ENCODE data around the gene ANKRA2. TPM values are rescaled to one million over a fixed set of nuclear protein-coding genes. Genes with fewer than 3 reads are reported as not detected.
A peak's percentile ranks its signal among the peaks of the same experiment; 100 is the strongest.

Gene ANKRA2
- total RNA-seq, 2 donors from 2014 or later, result 17.5 to 18.3 TPM

- H3K4me1 ChIP-seq, result peaks cover 8% of the 10 kb centered on the region
- intact Hi-C loops (cut with DNase I), result no loop called here
- no peaks in the 10 kb centered on the region for H3K9me3 ChIP-seq
- no peaks in the 10 kb centered on the region for H3K27me3 ChIP-seq
- H3K27ac ChIP-seq, result peak overlapping the region; percentile 43
- TF ChIP-seq CTCF (IDR thresholded peaks at IDR 0.05), result no peak
- peak overlapping the region in 1 of 2 donors; percentile 35 for H3K9ac ChIP-seq (ENCODE audit: low read depth in 2 of 2, low read length in 2 of 2)
- no peak overlapping the region for H3K4me3 ChIP-seq
- no peaks in the 10 kb centered on the region for H3K36me3 ChIP-seq
- DNase-seq, result peak; percentile 88
Observed at GRCh38 chr5:73544429-73545402, 20.7 kb downstream of the ANKRA2 start.

- peak overlapping the region; percentile 76 for H3K27ac ChIP-seq
- peaks cover 8% of the 10 kb centered on the region for H3K4me1 ChIP-seq
- intact Hi-C loops (cut with DNase I), result no loop called here
- H3K36me3 ChIP-seq, result no peaks in the 10 kb centered on the region
- no peak for DNase-seq
- H3K9ac ChIP-seq (ENCODE audit: low read depth in 2 of 2, low read length in 2 of 2), result peak overlapping the region in 1 of 2 donors; percentile 19
- H3K4me3 ChIP-seq, result no peak overlapping the region
- H3K9me3 ChIP-seq, result no peaks in the 10 kb centered on the region
- no peaks in the 10 kb centered on the region for H3K27me3 ChIP-seq
- TF ChIP-seq CTCF (IDR thresholded peaks at IDR 0.05), result no peak
Observed at GRCh38 chr5:73542020-73542419, 23.4 kb downstream of the ANKRA2 start.

GRCh38 chr5:73540192-73540591, 25.2 kb downstream of the ANKRA2 start:
- DNase-seq, result no peak
- intact Hi-C loops (cut with DNase I), result no loop called here
- Histone ChIP-seq H3K36me3 (no peaks in the 10 kb centered on the region), H3K4me3 (no peak overlapping the region), H3K27ac (no peak overlapping the region), H3K9ac (ENCODE audit: low read depth in 2 of 2, low read length in 2 of 2) (no peak overlapping the region), H3K9me3 (no peaks in the 10 kb centered on the region), H3K27me3 (no peaks in the 10 kb centered on the region), H3K4me1 (peaks cover 8% of the 10 kb centered on the region)
- no peak for TF ChIP-seq CTCF (IDR thresholded peaks at IDR 0.05)

GRCh38 chr5:73539730-73540129, 25.7 kb downstream of the ANKRA2 start:
- Histone ChIP-seq H3K4me1 (peaks cover 8% of the 10 kb centered on the region), H3K9me3 (no peaks in the 10 kb centered on the region), H3K36me3 (no peaks in the 10 kb centered on the region), H3K9ac (ENCODE audit: low read depth in 2 of 2, low read length in 2 of 2) (no peak overlapping the region), H3K27me3 (no peaks in the 10 kb centered on the region), H3K4me3 (no peak overlapping the region), H3K27ac (no peak overlapping the region)
- intact Hi-C loops (cut with DNase I), result loop anchor here (5.0 kb wide), 1 partner anchor 87 kb away; no protein-coding TSS in a partner anchor
- no peak for DNase-seq
- TF ChIP-seq CTCF (IDR thresholded peaks at IDR 0.05), result no peak

DNA sequence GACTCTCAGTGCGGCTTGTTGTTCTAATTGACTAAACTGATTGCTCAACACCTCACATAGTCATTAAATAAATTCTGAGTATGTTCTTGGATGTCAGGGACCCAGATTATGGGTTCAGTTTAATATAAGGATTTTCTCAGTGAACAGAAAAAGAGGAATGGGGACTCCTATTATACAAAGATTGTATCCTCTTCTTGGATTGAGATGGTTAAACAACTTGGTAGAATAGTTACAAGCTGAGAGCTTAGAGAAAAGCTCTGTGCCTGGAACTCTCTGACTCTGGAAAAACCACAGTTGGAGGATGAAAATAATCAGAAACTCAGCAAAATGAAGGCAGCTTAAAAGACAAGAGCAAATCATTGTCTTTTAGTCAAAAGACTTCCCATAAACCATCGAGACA, 30.5 kb downstream of the ANKRA2 start:
- no peak for DNase-seq
- no peak for TF ChIP-seq CTCF (IDR thresholded peaks at IDR 0.05)
- no peak overlapping the region for H3K9ac ChIP-seq (ENCODE audit: low read depth in 2 of 2, low read length in 2 of 2)
- intact Hi-C loops (cut with DNase I), result loop anchor here (5.0 kb wide), 1 partner anchor 83 kb away; no protein-coding TSS in a partner anchor
- H3K36me3 ChIP-seq, result no peaks in the 10 kb centered on the region
- no peaks in the 10 kb centered on the region for H3K4me1 ChIP-seq
- H3K27me3 ChIP-seq, result no peaks in the 10 kb centered on the region
- no peaks in the 10 kb centered on the region for H3K9me3 ChIP-seq
- H3K27ac ChIP-seq, result no peak overlapping the region
- H3K4me3 ChIP-seq, result no peak overlapping the region
